Tibial nerve (tissue), 4 donors: ENCODE data around the gene HENMT1. TPM values are rescaled to one million over a fixed set of nuclear protein-coding genes. Genes with fewer than 3 reads are reported as not detected.
A peak's percentile ranks its signal among the peaks of the same experiment; 100 is the strongest.
"Not testable (repeated sequence)": the region's sequence is repeated elsewhere in the genome, so short reads cannot be mapped to it uniquely, and the experiment has no call there.

Experiments used
- DNase-seq, 2 donors: peaks; one replicate each; pipeline ENCODE4 v3.0.0-alpha.2; 2019; ENCODE audit warnings: low spot score in 2 of 2
- H3K27ac ChIP-seq, 4 donors: fragments of 200-600 bp; sonication (generic) in 3 of 4; one replicate each; pipeline ENCODE4 v1.5.1; 2017 to 2019; ENCODE audit warnings: mild to moderate bottlenecking in 1 of 4
- H3K27me3 ChIP-seq, 2 donors: fragments of 200-600 bp; sonication (generic) in 1 of 2; one replicate each; pipeline versions ENCODE4 v1.5.1 to v1.6.0; 2017 to 2019
- H3K36me3 ChIP-seq, 3 donors: fragments of 200-600 bp; sonication (generic); one replicate each; pipeline ENCODE4 v1.5.1; 2018 to 2019
- H3K4me1 ChIP-seq, 4 donors: fragments of 200-600 bp; sonication (generic) in 3 of 4; one replicate each; pipeline ENCODE4 v1.5.1; 2017 to 2019
- H3K4me3 ChIP-seq, 4 donors: fragments of 200-600 bp; sonication (generic) in 3 of 4; one replicate each; pipeline ENCODE4 v1.5.1; 2017 to 2019; ENCODE audit warnings: mild to moderate bottlenecking in 1 of 4, moderate library complexity in 1 of 4
- H3K9me3 ChIP-seq, 4 donors: fragments of 200-600 bp; sonication (generic) in 3 of 4; one replicate each; pipeline ENCODE4 v1.5.1; 2017 to 2019
- CTCF ChIP-seq, 5 experiments: fragments of 200-600 bp in 3 of 5; fragments of 450-650 bp in 2 of 5; sonication (generic) in 3 of 5; IDR thresholded peaks; one replicate each; pipeline ENCODE4 v1.5.1; 2016 to 2019; ENCODE audit warnings: antibody characterized with exemption in 5 of 5, mild to moderate bottlenecking in 3 of 5, moderate library complexity in 2 of 5
- EP300 ChIP-seq, 2 donors: sonication (generic); formaldehyde crosslinking; IDR thresholded peaks; one replicate each; pipeline ENCODE4 v1.6.1; 2017; ENCODE audit warnings: antibody characterized with exemption in 2 of 2, mild to moderate bottlenecking in 1 of 2
- POLR2A ChIP-seq, 2 donors: fragments of 450-650 bp; IDR thresholded peaks; one replicate each; pipeline ENCODE4 v1.6.1; 2017; ENCODE audit warnings: antibody characterized with exemption in 2 of 2, mild to moderate bottlenecking in 2 of 2, moderate library complexity in 2 of 2
- WGBS, 2 donors: methylation state at CpG; one replicate each; pipeline ENCODE4 v1.1.5; 2018; 5-methylcytosine and 5-hydroxymethylcytosine counted together
- total RNA-seq, 4 donors: library from RNA; depleted of rRNA; stranded (reverse); fragments of >200 nt; gene quantifications; one replicate each; pipeline ENCODE4 v1.1.0, GENCODE V29; 2016

The HENMT1 gene
- total RNA-seq, 4 donors from 2014 or later = 1.2 to 3.7 (median 2.4) TPM

- 73 to 78% methylated on average over 6 of the region's 6 CpGs for WGBS, 2 donors
- Histone ChIP-seq H3K27ac (no peak overlapping the region), H3K27me3 (no peaks in the 10 kb centered on the region), H3K4me3 (no peak overlapping the region), H3K9me3 (no peaks in the 10 kb centered on the region), H3K36me3 (peaks cover 0 to 35% (median 5%) of the 10 kb centered on the region in 3 donors), H3K4me1 (peaks cover 0 to 23% (median 0%) of the 10 kb centered on the region in 4 donors)
- no peak for DNase-seq
- TF ChIP-seq EP300 (IDR thresholded peaks at IDR 0.05) = no peak
Observed at GRCh38 chr1:108703939-108704338, 43.0 kb upstream of the HENMT1 start.

GRCh38 chr1:108702109-108702508 is 41.2 kb upstream of the HENMT1 start:
- 92 to 93% methylated on average over 6 of the region's 6 CpGs for WGBS, 2 donors
- DNase-seq, H3K27me3 ChIP-seq, H3K4me3 ChIP-seq, H3K9me3 ChIP-seq, H3K27ac ChIP-seq: not testable (repeated sequence)
- Histone ChIP-seq H3K4me1 (peaks cover 0 to 32% (median 0%) of the 10 kb centered on the region in 4 donors), H3K36me3 (peaks cover 0 to 54% (median 11%) of the 10 kb centered on the region in 3 donors)

- no peak for DNase-seq
- H3K36me3 ChIP-seq = peaks cover 0 to 61% (median 11%) of the 10 kb centered on the region in 3 donors
- peaks cover 0 to 32% (median 0%) of the 10 kb centered on the region in 4 donors for H3K4me1 ChIP-seq
- no peaks in the 10 kb centered on the region for H3K27me3 ChIP-seq
- WGBS, 2 donors = 80 to 88% methylated on average over 5 of the region's 5 CpGs
- H3K27ac ChIP-seq = no peak overlapping the region
- H3K4me3 ChIP-seq = no peak overlapping the region
- TF ChIP-seq EP300 (IDR thresholded peaks at IDR 0.05) = no peak
- TF ChIP-seq CTCF (IDR thresholded peaks at IDR 0.05) = no peak
- H3K9me3 ChIP-seq = no peaks in the 10 kb centered on the region
Observed at GRCh38 chr1:108701176-108701849, 40.4 kb upstream of the HENMT1 start.

GRCh38 chr1:108699375-108700332 is 38.8 kb upstream of the HENMT1 start:
- no peak for DNase-seq
- no peak overlapping the region for H3K4me3 ChIP-seq
- H3K9me3 ChIP-seq = no peaks in the 10 kb centered on the region
- H3K4me1 ChIP-seq = peaks cover 0 to 35% (median 11%) of the 10 kb centered on the region in 4 donors
- peaks cover 0 to 68% (median 11%) of the 10 kb centered on the region in 3 donors for H3K36me3 ChIP-seq
- peak in 1 of 2 donors; percentile 53 for TF ChIP-seq EP300 (IDR thresholded peaks at IDR 0.05)
- TF ChIP-seq CTCF (IDR thresholded peaks at IDR 0.05) = no peak
- TF ChIP-seq POLR2A (IDR thresholded peaks at IDR 0.05) = no peak
- 73 to 75% methylated on average over 22 of the region's 22 CpGs for WGBS, 2 donors
- H3K27me3 ChIP-seq = no peaks in the 10 kb centered on the region
- H3K27ac ChIP-seq = peak overlapping the region in 2 of 4 donors; percentile 17 to 26

GRCh38 chr1:108695535-108695934 is 34.6 kb upstream of the HENMT1 start:
- TF ChIP-seq POLR2A (IDR thresholded peaks at IDR 0.05) (no peak), CTCF (IDR thresholded peaks at IDR 0.05) (no peak), EP300 (IDR thresholded peaks at IDR 0.05) (no peak)
- DNase-seq = no peak
- WGBS, 2 donors = 63 to 66% methylated on average over 5 of the region's 5 CpGs
- H3K4me1 ChIP-seq = peaks cover 3 to 55% (median 19%) of the 10 kb centered on the region in 4 donors
- H3K4me3 ChIP-seq = no peak overlapping the region
- H3K27ac ChIP-seq = peak overlapping the region in 2 of 4 donors; percentile 18 to 97
- no peaks in the 10 kb centered on the region for H3K9me3 ChIP-seq
- peaks cover 0 to 49% (median 11%) of the 10 kb centered on the region in 3 donors for H3K36me3 ChIP-seq
- no peaks in the 10 kb centered on the region for H3K27me3 ChIP-seq
